HG03066 (cell line): ENCODE results near the gene PLS3.
"Not testable (repeated sequence)": the region's sequence is repeated elsewhere in the genome, so short reads cannot be mapped to it uniquely, and the experiment has no call there.

Experiments
- ATAC-seq: cut with Tn5 transposase; IDR thresholded peaks from one replicate; pipeline ENCODE4 v1.9.1; 2021; ENCODE audit warnings: low read depth; ENCODE audit not compliant: unreplicated experiment

PLS3 gene

DNA sequence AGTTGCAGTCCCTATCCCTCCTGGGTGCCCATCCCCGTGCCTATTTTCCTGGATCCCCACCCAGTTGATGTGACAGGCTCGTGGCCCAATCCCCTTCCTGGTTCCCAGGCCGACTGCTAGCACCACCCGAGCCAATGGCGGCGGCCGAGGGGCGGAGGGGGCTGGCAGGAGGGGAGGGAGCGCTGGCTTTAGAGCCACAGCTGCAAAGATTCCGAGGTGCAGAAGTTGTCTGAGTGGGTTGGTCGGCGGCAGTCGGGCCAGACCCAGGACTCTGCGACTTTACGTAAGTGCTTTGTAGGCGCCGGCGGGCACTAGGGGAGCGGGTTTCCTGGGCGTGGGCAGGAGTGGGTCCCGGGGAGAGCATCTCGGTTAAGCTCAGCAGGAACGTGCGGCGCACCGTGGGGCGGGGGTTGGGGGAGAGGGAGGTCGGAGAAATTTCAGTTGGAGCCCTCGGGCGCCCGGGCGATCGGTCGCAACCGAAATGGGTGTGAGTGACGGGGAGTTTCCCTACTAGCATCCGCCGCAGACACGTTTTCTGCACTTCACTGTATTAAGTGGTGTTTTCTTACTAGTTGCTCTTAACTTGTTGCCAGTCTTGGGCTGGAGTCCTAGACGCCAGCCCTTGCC lies at the start of gene PLS3:
Gene PLS3 (plus strand): TSS at position 197 of the 627 bp plus-strand sequence. CDS start 49,077 bp downstream, outside the sequence.
- ATAC-seq = no peak

DNA sequence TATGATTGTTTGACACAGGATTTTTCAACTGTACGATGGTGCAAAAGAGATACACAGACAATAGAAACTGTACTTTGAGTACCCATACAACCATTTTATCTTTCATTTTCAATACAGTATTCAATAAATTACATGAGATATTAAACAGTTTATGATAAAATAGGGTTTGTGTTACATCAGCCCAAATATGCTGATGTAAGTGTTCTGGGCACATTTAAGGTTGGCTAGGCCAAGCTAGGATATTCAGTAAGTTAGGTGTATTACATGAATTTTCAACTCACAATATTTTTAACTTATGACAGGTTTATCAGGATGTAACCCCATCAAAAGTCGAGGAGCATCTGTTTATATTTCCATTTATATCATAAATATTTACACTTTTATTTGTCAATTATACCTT lies 42.9 kb upstream of the PLS3 start:
- ATAC-seq = no peak

DNA sequence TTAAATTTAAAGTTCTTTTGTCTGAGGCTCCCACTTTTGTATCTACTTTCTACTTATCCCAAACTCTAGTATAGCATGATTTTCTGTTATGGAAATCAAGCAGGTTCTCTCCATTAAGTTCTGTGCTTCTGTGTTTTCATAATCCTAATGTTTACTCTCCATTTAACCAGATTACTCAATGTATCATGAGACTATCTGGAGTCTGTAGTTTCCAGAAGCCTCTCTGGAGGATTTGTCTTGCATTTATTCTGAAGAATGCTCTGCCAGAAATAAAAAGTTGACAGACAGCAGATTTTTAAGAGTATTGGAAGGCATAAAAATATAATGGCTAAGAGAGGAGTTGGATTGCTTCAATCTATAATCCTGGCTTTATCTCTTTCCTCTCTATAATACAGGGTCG lies 39.2 kb upstream of the PLS3 start:
- no peak for ATAC-seq

GRCh38 chrX:115522952-115523351 lies 38.0 kb upstream of the PLS3 start:
- no peak for ATAC-seq

DNA sequence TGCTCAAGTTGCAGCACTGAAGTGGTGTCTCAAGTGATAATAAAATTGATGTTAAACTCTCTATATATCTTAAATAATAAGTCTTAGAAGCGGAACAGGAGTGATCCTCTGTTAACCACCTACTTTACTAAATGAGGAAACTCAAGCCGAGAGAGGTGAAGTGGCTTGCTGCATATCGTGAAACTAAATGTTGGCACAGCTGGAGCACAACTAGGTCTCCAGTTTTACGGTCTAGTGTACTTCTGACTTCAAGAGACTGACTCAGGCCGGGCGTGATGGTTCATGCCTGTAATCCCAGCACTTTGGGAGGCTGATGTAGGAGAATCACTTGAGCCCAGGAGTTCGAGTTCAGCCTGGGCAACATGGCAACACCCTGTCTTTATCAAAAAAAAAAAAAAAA lies 35.5 kb upstream of the PLS3 start:
- no peak for ATAC-seq

DNA sequence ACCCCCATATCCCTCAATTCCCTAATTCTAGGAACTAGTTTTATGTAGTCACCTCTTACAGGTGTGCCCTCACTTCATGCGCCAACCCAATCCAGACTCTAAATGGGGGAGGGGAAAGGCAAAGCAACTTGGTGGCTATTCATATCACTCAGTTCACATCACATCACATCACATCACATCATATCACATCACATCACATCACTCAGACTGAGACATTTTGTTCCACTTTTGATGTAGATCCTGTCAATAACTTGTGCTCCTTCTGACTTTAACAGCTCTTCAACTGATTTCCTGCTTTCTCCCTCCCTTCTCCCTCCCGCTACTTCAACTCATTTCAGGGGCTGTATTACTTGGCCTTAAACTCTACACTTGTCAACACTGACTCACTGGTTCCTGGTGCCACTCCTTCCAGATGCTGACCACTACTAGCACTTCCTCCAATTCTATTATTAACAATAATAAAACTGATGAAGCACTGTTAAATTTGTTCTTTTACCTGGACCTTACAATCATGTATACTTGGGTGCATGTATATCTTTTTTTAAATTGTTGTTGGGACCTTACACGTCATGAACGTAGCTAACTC lies 29.1 kb upstream of the PLS3 start:
- no peak for ATAC-seq

DNA sequence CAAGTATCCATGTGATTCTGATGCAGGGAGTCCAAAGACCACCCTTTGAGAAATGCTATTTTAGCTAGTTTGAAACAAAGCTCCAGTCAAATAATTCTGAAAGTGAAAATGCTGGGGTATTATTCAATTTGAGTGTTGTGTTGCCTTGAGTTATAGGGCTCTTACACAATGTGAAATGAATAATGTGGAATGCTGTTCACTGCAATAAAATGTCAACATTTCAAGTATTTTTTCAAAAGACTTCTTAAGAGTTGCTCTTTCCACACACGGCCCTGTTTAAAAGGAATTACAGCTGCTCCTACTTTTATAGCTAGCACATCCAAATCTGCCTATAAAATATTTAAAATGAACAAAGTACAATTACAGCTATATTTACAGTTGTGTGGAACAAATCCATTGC lies 27.5 kb upstream of the PLS3 start:
- no peak for ATAC-seq

GRCh38 chrX:115534383-115534782 lies 26.6 kb upstream of the PLS3 start:
- no peak for ATAC-seq

DNA sequence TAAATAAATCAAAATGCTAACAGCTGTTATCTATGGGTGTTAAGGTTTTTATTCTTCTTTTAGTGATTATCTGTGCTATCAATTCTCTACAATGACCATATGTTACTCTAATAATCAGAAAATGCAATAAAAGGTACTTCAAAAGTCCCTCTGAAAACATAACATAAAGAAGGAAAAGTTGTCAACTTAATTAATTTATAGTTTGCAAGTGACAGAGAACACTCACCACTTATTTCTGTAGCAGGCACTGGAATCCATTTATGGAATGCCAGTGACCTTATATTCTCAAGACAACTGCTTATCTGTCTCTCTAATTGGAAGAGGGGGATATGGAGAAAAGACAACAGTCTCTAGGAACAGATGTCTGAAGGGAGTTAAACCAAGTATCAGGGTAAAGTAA lies 25.6 kb upstream of the PLS3 start:
- ATAC-seq = no peak

DNA sequence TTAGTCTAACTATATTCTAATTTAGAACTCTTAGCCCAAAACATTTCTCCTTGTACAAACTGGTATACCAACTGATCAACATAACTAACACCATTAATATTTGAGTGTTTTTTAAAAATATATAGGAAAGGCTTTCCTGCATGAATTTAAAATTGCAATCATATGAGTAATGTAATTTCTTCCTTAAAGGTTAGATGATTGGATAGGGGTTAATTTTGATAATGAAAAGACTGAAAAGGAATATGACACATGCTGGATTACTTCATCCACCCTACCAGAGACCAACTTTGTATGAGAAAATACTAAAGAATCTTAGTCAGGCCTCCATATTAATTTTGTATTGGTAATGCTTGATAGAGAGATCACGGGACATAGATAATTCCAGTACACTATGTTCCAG lies 25.1 kb upstream of the PLS3 start:
- ATAC-seq = no peak

GRCh38 chrX:115539841-115540240 lies 21.1 kb upstream of the PLS3 start:
- no peak for ATAC-seq

- not testable (repeated sequence) for ATAC-seq
Measured at GRCh38 chrX:115541045-115541444, 19.9 kb upstream of the PLS3 start.

- no peak for ATAC-seq
Measured at GRCh38 chrX:115547448-115547847, 13.5 kb upstream of the PLS3 start.

- ATAC-seq = no peak
Measured at GRCh38 chrX:115549008-115549407, 12.0 kb upstream of the PLS3 start.

- ATAC-seq = no peak
Measured at GRCh38 chrX:115553171-115553570, 7.8 kb upstream of the PLS3 start.

- no peak for ATAC-seq
Measured at GRCh38 chrX:115559672-115560071, 1.3 kb upstream of the PLS3 start.

DNA sequence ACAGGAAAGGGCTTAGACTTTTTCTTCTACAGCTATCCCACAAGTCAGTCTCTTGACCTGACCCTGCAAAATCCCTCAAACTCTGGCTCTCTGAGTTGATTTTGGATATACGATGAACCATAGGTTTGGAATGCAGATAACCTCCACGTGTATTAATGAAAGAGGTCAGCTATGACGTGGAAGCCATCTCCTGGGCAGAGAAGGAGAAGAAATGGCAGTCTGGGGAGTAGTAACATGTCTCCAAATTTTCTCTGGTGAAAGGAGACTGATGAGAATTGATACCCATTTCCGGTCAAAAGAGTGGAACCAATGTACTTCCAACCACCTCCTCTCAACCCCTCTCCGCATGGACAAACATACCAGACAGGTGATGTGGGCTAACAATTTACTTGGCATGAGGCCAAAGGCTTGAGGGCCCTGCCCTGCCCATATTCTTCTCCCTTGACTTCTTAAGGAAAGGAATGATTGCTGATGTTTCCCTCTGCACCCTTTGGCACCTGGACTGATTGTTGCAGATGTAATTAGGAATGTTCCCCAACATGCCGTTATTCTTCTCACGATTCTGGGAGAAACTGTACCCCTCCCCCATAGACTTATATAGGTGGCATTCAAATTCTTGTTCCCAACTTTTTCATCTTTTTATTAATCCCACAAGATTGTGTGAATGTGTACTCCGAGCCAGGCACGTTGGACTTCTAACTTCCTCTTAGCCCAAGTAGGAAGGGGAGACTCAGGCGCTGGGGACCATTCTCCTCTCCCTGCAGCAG lies 580 bp upstream of the PLS3 start:
- ATAC-seq = no peak

DNA sequence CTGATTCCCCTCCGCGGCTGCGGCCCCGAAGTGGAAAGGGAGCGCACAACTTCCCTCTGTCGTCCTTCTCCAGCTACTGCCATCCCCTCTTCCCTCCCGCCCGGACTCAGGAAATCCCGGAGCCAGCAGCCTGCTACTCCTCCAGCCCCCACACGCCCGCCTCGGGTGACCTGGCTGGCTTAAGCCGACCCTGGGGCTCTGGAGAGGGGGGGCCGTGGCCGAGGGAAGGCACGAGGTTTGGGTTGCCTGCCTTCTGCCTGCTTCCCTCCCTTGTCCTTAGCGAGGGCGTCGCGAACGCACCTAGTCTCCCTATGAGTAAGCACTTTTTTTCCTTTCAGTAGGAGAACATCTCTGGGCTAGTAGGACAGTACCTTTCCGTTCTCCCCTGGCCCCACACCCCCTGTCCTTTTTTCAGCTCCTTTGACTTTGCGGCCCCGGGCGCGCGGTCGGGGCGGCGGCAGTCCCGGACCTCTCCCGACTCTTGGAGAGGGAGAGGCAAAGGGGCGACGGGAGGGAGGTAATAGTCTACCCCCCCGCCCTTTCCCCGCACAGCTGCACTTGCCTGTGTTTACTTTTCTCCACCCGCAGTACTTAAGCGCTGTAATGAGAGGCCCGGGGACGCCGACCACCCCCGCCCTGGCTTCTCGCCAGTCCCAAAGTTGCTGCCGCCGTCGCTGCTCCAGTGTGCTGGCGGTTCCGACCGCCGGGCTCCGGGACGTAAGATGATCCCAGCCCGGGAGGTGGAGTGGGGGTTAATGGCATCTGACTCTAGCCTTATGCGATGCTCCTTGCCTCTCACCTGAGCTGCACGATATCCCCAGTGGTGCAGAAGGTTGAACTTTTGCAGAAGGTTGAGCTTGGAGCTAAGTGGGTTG lies 868 bp downstream of the PLS3 start:
- ATAC-seq = no peak

GRCh38 chrX:115562480-115562847 lies 1.5 kb downstream of the PLS3 start:
- ATAC-seq = no peak

GRCh38 chrX:115563633-115564162 lies 2.7 kb downstream of the PLS3 start:
- no peak for ATAC-seq

- ATAC-seq = no peak
Measured at GRCh38 chrX:115564243-115564642, 3.3 kb downstream of the PLS3 start.
